Coronary artery (tissue), 2 donors: ENCODE results near the gene PLRG1.

Experiments
- DNase-seq: peaks from one replicate; pipeline ENCODE4 v3.0.0-alpha.2; 2017; ENCODE audit warnings: low spot score
- H3K27ac ChIP-seq, 2 donors: fragments of 200-600 bp; sonication (generic); one replicate each; pipeline ENCODE4 v1.5.1; 2016 to 2019
- H3K4me3 ChIP-seq: fragments of 200-600 bp; sonication (generic); 2 replicates; pipeline ENCODE4 v1.5.1; 2016; ENCODE audit warnings: mild to moderate bottlenecking, moderate library complexity
- TF ChIP-seq, protein P1 (sequence below): fragments of 200-600 bp; sonication (generic); IDR thresholded peaks from one replicate; pipeline ENCODE4 v1.5.1; 2019; ENCODE audit warnings: antibody characterized with exemption

The PLRG1 gene

GRCh38 chr4:154521607-154522006, 28.6 kb downstream of the PLRG1 start:
- no peak overlapping the region for H3K27ac ChIP-seq
- TF ChIP-seq, protein P1, sequence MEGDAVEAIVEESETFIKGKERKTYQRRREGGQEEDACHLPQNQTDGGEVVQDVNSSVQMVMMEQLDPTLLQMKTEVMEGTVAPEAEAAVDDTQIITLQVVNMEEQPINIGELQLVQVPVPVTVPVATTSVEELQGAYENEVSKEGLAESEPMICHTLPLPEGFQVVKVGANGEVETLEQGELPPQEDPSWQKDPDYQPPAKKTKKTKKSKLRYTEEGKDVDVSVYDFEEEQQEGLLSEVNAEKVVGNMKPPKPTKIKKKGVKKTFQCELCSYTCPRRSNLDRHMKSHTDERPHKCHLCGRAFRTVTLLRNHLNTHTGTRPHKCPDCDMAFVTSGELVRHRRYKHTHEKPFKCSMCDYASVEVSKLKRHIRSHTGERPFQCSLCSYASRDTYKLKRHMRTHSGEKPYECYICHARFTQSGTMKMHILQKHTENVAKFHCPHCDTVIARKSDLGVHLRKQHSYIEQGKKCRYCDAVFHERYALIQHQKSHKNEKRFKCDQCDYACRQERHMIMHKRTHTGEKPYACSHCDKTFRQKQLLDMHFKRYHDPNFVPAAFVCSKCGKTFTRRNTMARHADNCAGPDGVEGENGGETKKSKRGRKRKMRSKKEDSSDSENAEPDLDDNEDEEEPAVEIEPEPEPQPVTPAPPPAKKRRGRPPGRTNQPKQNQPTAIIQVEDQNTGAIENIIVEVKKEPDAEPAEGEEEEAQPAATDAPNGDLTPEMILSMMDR, result no peak
- no peak for DNase-seq
- no peak overlapping the region for H3K4me3 ChIP-seq

DNA sequence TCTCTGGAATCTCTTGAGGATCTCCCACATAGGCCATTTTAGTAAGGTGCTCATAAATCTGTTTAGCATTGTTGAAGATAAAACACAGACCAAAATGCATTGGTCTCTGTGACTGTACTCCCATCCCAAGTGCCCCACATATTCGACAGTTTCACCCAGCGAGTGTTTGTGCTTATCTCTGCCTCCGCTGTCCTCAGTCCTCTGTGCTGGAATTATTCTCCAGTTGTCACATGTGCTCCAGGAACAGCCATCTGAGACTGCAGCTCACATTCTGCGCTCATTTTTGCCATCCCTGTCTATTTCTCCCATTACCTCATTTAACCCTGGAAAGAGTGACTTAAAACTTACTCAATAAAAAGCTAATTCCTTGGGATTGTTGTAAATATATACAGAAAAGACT, 31.0 kb downstream of the PLRG1 start:
- no peak overlapping the region for H3K27ac ChIP-seq
- no peak overlapping the region for H3K4me3 ChIP-seq
- DNase-seq, result no peak
- TF ChIP-seq, protein P1, result no peak

DNA sequence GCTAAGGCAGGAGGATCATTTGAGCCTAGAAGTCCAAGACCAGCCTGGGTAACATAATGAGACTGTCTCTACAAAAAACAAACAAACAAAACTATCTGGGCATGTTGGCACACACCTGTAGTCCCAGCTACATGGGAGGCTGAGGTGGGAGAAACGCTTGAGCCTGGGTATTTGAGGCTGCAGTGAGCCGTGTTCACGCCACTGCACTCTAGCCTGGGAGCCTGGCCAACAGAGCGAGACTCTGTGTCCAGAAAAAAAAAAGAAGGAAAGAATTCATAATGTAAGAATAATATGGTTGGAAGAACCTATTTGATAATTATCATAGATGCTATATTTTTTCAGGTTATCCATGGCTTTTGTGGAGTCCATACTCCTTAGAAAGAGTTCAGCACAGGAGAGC, 32.6 kb downstream of the PLRG1 start:
- DNase-seq, result no peak
- no peak overlapping the region for H3K27ac ChIP-seq
- no peak overlapping the region for H3K4me3 ChIP-seq
- TF ChIP-seq, protein P1, result no peak

GRCh38 chr4:154516318-154517029, 33.7 kb downstream of the PLRG1 start:
- Histone ChIP-seq H3K4me3 (no peak overlapping the region), H3K27ac (no peak overlapping the region)
- DNase-seq, result no peak
- TF ChIP-seq, protein P1, result no peak

DNA sequence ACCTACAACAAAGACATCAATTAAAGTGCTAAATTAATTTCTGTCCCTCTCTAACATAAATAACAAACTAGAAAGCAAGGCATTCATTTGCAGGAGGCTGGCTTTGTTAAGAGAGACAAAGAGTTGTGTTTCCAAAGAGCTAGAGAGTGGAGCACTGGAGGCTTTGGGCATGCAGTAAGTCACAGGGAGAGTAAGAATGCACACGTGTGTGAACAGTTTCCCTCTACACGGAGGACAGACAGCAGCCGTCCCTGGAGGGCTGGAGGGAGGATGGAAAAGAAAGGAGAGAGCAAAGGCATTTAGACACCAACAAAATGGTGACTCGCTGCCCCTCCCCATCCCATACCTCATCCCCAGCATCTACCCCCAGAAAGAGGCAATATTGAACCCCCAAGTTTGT, 38.2 kb downstream of the PLRG1 start:
- no peak overlapping the region for H3K27ac ChIP-seq
- DNase-seq, result no peak
- no peak overlapping the region for H3K4me3 ChIP-seq
- TF ChIP-seq, protein P1, result no peak

DNA sequence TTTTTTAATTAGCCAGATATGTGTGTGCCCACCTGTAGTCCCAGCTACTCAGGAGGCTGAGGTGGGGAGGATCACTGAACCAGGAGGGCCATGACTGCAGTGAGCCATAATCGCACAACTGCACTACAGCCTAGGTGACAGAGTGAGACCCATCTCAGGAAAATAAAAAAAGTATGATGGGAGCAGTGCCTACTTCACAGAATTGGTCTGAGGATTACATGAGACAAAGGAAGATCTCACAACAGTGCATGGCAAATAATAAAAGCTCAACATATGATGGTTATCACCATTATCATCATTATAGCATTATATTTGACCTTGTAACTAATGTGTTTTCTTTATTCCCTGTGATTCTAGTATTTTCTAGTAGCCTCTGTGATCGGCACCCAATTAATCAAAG, 38.7 kb downstream of the PLRG1 start:
- TF ChIP-seq, protein P1, result no peak
- Histone ChIP-seq H3K27ac (no peak overlapping the region), H3K4me3 (no peak overlapping the region)
- no peak for DNase-seq

DNA sequence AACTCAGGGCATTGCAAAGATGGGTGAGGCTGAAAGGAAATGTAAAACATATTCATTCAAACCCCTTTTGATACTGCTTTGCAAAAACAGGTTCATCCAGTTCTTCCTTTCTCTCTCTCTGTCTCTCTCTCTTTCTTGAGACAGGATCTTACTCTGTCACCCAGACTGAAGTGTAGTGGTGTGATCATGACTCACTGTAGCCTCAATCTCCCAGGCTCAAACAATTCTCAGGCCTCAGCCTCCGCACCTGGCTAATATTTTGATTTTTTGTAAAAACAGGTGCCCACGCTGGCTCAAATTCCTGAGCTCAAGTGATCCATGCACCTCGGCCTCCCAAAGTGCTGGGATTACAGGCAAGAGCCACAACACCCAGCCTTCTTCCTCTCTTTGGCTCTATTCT, 43.0 kb downstream of the PLRG1 start:
- TF ChIP-seq, protein P1, result no peak
- H3K4me3 ChIP-seq, result no peak overlapping the region
- no peak overlapping the region for H3K27ac ChIP-seq
- no peak for DNase-seq
